ENCODE data around the gene SCYGR3.

GRCh38 chr2:227614246-227614645, 394 bp downstream of the SCYGR3 start:
- TF ChIP-seq CTCF (IDR thresholded peaks at IDR 0.05; ENCODE audit: poor library complexity, severe bottlenecking) (no peak), POLR2AphosphoS5 (IDR thresholded peaks at IDR 0.05) (no peak), RAD21 (conservative IDR thresholded peaks at IDR 0.05) (no peak), REST (IDR thresholded peaks at IDR 0.05; ENCODE audit: borderline replicate concordance) (no peak), EZH2 (IDR thresholded peaks at IDR 0.05; ENCODE audit: borderline replicate concordance, insufficient read depth, low read length, poor library complexity, severe bottlenecking) (no peak), SMC3 (conservative IDR thresholded peaks at IDR 0.05; ENCODE audit: poor library complexity) (no peak), TAF1 (IDR thresholded peaks at IDR 0.05; ENCODE audit: low read depth) (no peak)
